OCI-LY1 (cell line): ENCODE data around the gene GUCY1A2.
"Not testable (repeated sequence)": the region's sequence is repeated elsewhere in the genome, so short reads cannot be mapped to it uniquely, and the experiment has no call there.

ENCODE experiments used
- H2AFZ ChIP-seq: fragments of 200-600 bp; sonication (generic), shearing (Covaris generic); 2 replicates; pipeline ENCODE4 v1.6.0; 2014; ENCODE audit warnings: antibody characterized with exemption, mild to moderate bottlenecking, low read length
- H3F3A ChIP-seq: fragments of 200-600 bp; sonication (generic), shearing (Covaris generic); 2 replicates; pipeline ENCODE4 v1.6.0; 2014; ENCODE audit warnings: mild to moderate bottlenecking, antibody characterized with exemption, low read length, moderate library complexity; ENCODE audit not compliant: insufficient read depth
- H3K27ac ChIP-seq: fragments of 200-600 bp; sonication (generic); 2 replicates; pipeline ENCODE4 v1.5.1; 2014; ENCODE audit warnings: low read length, mixed run types, mild to moderate bottlenecking, low read depth; ENCODE audit not compliant: poor library complexity, severe bottlenecking
- H3K27me3 ChIP-seq: fragments of 200-600 bp; sonication (generic); 2 replicates; pipeline ENCODE4 v1.6.0; 2014; ENCODE audit warnings: antibody characterized with exemption, mild to moderate bottlenecking, low read length, moderate library complexity; ENCODE audit not compliant: insufficient read depth
- H3K36me3 ChIP-seq: fragments of 200-600 bp; sonication (generic); 2 replicates; pipeline ENCODE4 v1.6.1; 2014; ENCODE audit warnings: mild to moderate bottlenecking, antibody characterized with exemption, low read length, moderate library complexity, mixed read lengths; ENCODE audit not compliant: insufficient read depth
- H3K4me1 ChIP-seq: fragments of 200-600 bp; sonication (generic); 2 replicates; pipeline ENCODE4 v1.5.1; 2014; ENCODE audit warnings: mild to moderate bottlenecking, low read length, moderate library complexity; ENCODE audit not compliant: insufficient read depth, severe bottlenecking
- H3K4me2 ChIP-seq: fragments of 200-600 bp; sonication (generic), shearing (Covaris generic); 2 replicates; pipeline ENCODE4 v1.6.1; 2014; ENCODE audit warnings: low read length
- H3K4me3 ChIP-seq: fragments of 200-600 bp; sonication (generic); 2 replicates; pipeline ENCODE4 v1.5.1; 2014; ENCODE audit warnings: low read length, low read depth, mild to moderate bottlenecking, mixed read lengths; ENCODE audit not compliant: poor library complexity, severe bottlenecking
- H3K79me2 ChIP-seq: fragments of 200-600 bp; shearing (Covaris generic); 2 replicates; pipeline ENCODE4 v1.6.1; 2016; ENCODE audit warnings: mixed run types, low read length, mixed read lengths; ENCODE audit not compliant: insufficient read depth
- H3K9ac ChIP-seq: fragments of 200-600 bp; sonication (generic), shearing (Covaris generic); 2 replicates; pipeline ENCODE4 v1.6.1; 2014; ENCODE audit warnings: mild to moderate bottlenecking, low read length, mixed read lengths
- H3K9me2 ChIP-seq: fragments of 200-600 bp; sonication (generic), shearing (Covaris generic); 2 replicates; pipeline ENCODE4 v1.6.1; 2014; ENCODE audit warnings: low read depth, mild to moderate bottlenecking, low read length, mixed read lengths
- H3K9me3 ChIP-seq: fragments of 200-600 bp; shearing (Covaris generic); 2 replicates; pipeline ENCODE4 v1.6.1; 2014; ENCODE audit warnings: low read length, mixed read lengths
- H4K20me1 ChIP-seq: fragments of 200-600 bp; sonication (generic), shearing (Covaris generic); 2 replicates; pipeline ENCODE4 v1.6.0; 2016; ENCODE audit warnings: mild to moderate bottlenecking, low read length; ENCODE audit not compliant: insufficient read depth
- CTCF ChIP-seq: fragments of 200-600 bp; sonication (generic), shearing (Covaris generic); IDR thresholded peaks from 2 replicates; pipeline ENCODE4 v1.5.1; 2017; ENCODE audit warnings: mild to moderate bottlenecking, antibody characterized with exemption, low read length, moderate library complexity, mixed read lengths
- EZH2 ChIP-seq: fragments of 200-600 bp; sonication (generic), shearing (Covaris generic); IDR thresholded peaks from 2 replicates; pipeline ENCODE4 v1.8.0; 2017; ENCODE audit warnings: borderline replicate concordance, mixed run types, mild to moderate bottlenecking, antibody characterized with exemption, low read length, moderate library complexity, mixed read lengths

GUCY1A2 gene

GRCh38 chr11:106828976-106829375, 189.3 kb downstream of the GUCY1A2 start:
- Histone ChIP-seq H3K36me3 (no peaks in the 10 kb centered on the region), H3K4me1 (no peaks in the 10 kb centered on the region), H3F3A (no peaks in the 10 kb centered on the region), H3K27me3 (no peaks in the 10 kb centered on the region), H3K9me2 (no peaks in the 10 kb centered on the region), H4K20me1 (no peaks in the 10 kb centered on the region), H3K9ac (no peak overlapping the region), H3K4me2 (no peak overlapping the region), H3K4me3 (no peak overlapping the region), H3K27ac (no peak overlapping the region), H3K9me3 (no peaks in the 10 kb centered on the region), H3K79me2 (no peaks in the 10 kb centered on the region), H2AFZ (no peak overlapping the region)
- TF ChIP-seq EZH2 (no peak), CTCF (no peak)

GRCh38 chr11:106828576-106828975, 189.7 kb downstream of the GUCY1A2 start:
- H3K9me2 ChIP-seq: no peaks in the 10 kb centered on the region
- H3K4me3 ChIP-seq: no peak overlapping the region
- no peaks in the 10 kb centered on the region for H3K79me2 ChIP-seq
- no peaks in the 10 kb centered on the region for H3K4me1 ChIP-seq
- no peak overlapping the region for H2AFZ ChIP-seq
- no peak for TF ChIP-seq EZH2
- TF ChIP-seq CTCF: no peak
- no peaks in the 10 kb centered on the region for H3K36me3 ChIP-seq
- no peaks in the 10 kb centered on the region for H3K27me3 ChIP-seq
- no peaks in the 10 kb centered on the region for H3K9me3 ChIP-seq
- H4K20me1 ChIP-seq: no peaks in the 10 kb centered on the region
- no peak overlapping the region for H3K9ac ChIP-seq
- H3K27ac ChIP-seq: no peak overlapping the region
- no peaks in the 10 kb centered on the region for H3F3A ChIP-seq
- no peak overlapping the region for H3K4me2 ChIP-seq

- Histone ChIP-seq H3K4me2 (no peak overlapping the region), H3K9me2 (no peaks in the 10 kb centered on the region), H3K27ac (no peak overlapping the region)
Measured at GRCh38 chr11:106827687-106828086, 190.6 kb downstream of the GUCY1A2 start.

GRCh38 chr11:106826558-106826957, 191.7 kb downstream of the GUCY1A2 start:
- not testable (repeated sequence) for H3K4me2 ChIP-seq, H3K79me2 ChIP-seq, H3K27me3 ChIP-seq, H3K36me3 ChIP-seq, H3K27ac ChIP-seq, H3K9me3 ChIP-seq, H3K9me2 ChIP-seq, H2AFZ ChIP-seq, H3K4me3 ChIP-seq, H3F3A ChIP-seq, H4K20me1 ChIP-seq, H3K4me1 ChIP-seq, H3K9ac ChIP-seq

More at GRCh38 chr11:106827687-106828086, 190.6 kb downstream of the GUCY1A2 start:
- no peak overlapping the region for H2AFZ ChIP-seq
- no peaks in the 10 kb centered on the region for H4K20me1 ChIP-seq
- no peaks in the 10 kb centered on the region for H3F3A ChIP-seq
- TF ChIP-seq EZH2 (no peak), CTCF (no peak)
- no peaks in the 10 kb centered on the region for H3K4me1 ChIP-seq
- no peaks in the 10 kb centered on the region for H3K36me3 ChIP-seq
- no peak overlapping the region for H3K9ac ChIP-seq
- H3K9me3 ChIP-seq: no peaks in the 10 kb centered on the region
- H3K79me2 ChIP-seq: no peaks in the 10 kb centered on the region
- no peaks in the 10 kb centered on the region for H3K27me3 ChIP-seq
- H3K4me3 ChIP-seq: no peak overlapping the region
